GM19043 (cell line): ENCODE measurements around the gene CYBA.
A peak's percentile ranks its signal among the peaks of the same experiment; 100 is the strongest.

Experiments
- ATAC-seq: cut with Tn5 transposase; IDR thresholded peaks from one replicate; pipeline ENCODE4 v1.9.1; 2021; ENCODE audit warnings: low read depth; ENCODE audit not compliant: unreplicated experiment

CYBA gene

DNA sequence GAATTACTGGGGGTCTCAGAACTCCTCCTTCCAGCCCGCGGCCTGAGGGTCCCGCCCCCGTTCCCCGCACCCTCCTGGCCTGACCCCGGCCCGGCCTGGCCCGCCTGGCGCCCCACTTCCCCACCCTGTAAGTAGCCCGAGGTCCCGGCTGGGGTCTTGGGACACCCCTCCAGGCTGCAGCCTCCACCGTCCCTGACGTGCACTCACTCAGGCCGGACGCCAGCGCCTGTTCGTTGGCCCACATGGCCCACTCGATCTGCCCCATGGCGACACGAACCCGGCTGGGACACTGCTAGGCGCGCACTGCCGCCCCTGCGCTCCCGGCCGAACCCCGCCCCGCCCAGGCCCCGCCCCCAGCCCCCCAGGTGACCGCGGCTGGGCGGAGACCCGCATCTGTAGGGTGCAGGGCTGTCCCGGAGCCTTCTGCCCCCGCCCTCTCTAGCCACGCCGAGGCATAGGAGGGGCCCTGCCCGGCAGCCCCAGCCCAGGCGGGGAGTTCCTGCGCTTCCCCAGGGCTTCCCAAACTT is at the start of gene CYBA:
Gene CYBA (minus strand): TSS at position 305 of the 527 bp plus-strand sequence. CDS start 40 bp downstream, at position 265.
- ATAC-seq = peak; percentile 57

DNA sequence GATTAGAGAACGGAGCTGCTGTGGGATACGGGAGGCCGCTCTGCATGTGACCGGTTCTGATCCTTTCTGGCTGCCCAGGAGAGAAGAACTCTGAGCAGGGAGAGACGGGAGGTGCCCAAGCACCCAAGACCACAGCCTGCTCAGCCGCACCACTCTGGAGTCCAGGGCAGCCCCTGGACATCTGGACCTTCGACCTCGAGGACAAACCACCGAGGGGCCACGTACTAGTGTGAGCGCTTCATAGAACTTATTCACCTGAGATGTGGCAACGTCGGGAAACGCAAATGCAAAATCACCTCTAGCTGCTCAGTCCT is 49.4 kb upstream of the CYBA start:
- ATAC-seq = no peak

DNA sequence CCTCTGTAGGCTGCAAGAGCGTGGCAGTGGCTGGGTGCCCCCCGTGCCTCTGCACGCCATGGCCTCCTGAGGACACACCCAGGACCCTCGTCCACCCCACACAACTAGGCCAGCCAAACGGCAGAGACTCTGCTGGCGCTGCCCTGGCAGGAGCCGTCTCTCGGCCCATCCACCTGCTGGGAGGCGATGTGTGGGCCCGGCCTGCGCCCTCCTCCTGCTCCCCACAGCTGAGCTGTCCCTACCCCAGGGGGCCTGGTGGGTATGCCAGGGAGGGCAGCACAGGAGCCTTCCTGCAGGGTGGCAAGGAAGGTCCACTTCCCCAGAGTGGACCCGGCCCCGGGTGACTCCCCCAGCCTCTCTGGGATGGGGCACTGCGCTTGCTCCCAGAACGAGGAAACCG is 48.3 kb upstream of the CYBA start:
- no peak for ATAC-seq

DNA sequence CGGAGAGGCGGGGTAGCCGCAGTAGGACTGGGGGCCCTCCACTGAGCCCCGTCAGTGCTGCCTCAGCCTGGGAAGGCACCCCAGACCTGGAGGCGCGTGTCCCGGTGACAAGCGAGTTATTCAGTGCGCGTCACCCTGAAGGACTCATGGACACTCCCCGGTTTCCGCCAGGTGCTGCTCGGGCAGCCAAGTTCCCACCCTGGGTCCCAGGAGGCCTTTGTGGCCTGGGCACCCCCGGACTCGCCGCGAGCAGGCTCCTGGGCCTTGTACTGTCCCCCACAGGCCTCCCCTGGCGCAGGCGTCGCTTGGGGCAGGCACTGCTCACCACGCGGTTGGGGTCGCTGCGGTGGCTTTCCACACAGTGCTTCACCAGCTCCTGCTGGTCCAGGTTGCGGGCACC is 47.8 kb upstream of the CYBA start:
- ATAC-seq = no peak

DNA sequence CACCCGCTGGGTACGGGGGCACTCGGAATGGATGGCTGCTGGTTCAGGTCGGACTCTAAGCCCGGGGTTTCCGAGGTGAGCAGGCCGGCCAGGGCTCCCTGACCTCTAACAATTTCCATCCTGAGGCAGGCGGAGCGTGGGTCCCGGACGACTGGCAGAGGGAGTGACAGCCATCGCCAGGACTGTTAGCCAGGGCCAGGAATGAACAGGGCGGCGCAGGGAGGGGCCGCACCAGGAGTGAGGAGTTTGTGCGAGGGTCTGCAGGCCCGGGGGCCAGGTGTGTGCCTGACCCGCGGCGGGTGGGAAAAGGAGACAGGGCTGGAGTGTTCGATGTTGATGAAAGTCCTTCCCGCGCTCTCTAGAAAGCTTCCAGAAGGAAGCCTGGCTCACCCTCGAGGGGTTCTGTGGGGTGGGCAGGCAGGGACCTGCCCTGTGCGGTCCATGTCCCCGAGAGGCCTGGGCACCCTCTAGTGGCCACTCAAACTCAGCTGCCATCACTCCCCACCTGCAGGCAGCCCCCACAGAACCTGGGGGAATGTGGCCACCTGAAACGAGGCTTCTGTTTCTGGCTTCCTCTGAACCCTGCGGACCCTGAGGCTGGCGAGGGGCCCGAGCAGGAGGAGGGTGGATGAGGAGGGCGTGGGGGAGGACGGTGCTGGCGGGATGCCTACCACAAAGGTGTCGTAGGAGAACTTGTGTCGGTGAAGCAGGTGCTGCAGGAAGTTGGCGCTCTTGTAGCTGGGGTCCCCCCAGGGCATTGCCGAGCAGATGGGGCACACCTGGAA is 47.2 kb upstream of the CYBA start:
- ATAC-seq = no peak

DNA sequence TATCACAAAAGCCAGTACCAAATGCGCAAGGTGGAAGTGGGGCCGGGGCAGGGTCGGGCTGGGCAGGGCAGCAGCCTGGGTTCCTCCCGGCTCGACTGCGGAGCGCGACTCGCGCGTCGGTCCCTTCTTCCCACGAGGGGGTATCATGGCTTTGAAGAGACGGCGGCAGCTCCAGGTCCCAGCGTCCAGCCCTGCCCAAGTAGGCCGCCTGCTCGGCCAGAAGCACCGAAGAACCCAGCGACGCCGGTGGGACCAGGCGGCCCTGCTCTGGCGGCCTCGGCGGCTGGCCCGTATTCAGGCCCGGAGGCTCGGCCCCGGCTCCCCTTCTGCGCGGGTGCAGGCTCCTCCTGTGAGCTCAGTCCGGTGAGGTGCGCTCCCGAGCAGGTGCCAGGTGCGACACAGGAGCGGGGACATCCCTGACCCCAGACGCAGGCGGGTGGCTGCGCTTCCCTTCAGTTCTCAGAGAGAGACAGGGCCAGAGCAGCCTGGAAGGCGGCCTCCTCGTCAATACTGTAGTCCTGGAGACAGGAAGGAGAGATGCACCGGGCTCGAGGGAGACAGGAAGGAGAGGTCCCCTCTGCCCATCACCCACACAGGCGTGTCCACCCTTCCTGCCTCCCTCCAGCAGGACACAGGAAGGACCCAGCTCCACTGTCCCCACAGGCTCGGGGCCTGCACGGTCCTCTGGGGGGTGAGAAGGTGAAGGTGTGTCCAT is 46.4 kb upstream of the CYBA start:
- ATAC-seq = no peak

DNA sequence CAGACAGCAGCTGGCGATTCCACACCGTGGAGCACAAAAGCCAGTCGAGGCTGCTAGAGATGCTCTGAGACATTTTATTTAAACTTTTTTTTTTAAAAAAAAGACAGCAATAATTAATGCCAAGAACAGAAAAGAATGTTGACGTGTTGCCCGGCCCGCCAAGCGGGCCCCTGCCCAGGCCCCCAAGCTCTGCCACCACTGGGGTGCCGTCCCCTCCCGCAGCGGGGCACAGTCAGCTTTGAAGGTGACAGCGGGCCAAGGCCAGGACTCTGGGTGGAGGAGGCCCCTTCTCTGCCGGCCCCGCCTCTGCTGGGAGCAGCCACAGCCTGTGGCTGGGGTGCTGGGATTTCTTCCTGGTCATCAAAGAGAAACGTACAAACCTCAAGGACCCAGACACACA is 45.6 kb upstream of the CYBA start:
- no peak for ATAC-seq

DNA sequence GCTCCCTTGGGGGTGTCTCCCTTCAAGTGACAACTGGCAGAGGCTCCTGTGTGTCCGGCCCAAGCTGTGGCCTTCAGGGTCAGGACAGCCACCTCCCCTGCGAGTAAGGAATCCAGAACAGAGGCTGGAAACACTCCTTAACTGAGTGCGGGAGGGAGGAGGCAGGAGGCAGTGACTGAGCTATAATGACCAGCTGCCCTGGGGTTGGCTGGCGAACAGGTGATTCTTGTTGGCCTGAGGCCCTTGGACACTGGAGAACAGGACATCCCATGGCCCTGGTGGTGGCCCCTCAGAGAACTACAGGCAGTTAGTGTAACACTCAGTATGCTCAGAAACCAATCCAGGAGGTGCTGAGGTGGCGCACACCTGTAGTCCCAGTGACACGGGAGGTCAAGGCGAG is 44.9 kb upstream of the CYBA start:
- ATAC-seq = no peak

DNA sequence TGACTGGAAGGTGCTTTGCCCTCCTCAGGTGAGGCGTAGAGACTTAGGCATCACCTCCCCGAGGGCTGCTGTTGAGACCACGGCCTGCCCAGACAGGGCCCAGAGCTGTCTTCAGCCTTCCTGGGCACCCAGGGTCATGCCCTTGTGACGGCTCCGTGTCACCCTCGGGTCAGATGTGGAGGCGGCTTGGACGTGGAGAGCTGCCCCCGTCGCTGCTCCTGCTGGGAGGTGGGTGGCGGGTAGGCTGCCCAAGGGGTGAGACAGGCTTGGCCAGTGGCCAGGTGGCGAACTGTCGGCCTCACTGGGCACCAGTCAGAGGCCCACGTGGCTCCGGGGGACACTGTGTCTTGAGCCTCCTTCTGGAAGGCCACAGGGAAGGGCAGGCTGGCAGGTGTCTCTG is 44.4 kb upstream of the CYBA start:
- no peak for ATAC-seq

DNA sequence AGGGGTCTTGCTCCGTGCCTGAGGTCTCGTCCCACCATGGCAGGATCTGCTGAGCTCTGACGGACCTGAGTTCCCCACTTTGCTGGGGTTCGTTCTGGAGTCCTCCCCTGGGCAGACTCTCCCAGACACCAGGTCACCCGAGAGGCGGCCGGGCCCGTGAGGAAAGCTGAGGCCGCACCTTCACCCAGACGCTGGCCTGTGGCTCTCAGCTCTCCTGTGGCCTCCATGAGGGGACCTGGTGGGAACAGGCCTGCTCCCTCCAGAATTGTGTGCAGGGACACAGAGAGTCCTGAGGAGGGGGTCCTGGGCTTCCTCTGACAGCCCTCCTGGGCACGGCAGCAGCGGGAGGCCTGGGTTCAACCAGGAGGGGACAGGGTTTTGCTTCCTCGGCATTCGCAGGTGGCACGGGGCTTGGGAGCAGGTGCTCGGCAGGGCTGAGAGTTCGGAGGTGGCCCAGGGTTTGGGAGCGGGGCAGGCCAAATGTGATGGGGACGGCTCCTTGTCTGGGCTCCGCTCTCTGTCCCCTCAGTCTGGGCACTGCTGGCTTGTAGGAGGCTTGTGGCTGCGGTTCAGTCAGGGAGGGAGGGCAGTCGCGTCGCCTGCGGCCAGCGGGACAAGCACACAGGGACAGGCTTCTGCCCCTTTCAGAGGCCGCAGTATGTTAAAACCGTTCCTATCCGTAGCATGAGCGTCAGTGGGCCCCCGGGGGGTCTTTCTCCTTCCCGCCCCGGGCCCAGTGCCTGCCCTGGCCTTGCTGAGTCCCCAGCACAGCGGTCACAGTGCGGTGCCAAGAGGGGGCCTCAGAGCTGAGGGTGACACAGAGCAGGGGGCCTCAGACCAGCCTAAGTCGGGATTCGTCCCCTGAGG is 43.6 kb upstream of the CYBA start:
- no peak for ATAC-seq

DNA sequence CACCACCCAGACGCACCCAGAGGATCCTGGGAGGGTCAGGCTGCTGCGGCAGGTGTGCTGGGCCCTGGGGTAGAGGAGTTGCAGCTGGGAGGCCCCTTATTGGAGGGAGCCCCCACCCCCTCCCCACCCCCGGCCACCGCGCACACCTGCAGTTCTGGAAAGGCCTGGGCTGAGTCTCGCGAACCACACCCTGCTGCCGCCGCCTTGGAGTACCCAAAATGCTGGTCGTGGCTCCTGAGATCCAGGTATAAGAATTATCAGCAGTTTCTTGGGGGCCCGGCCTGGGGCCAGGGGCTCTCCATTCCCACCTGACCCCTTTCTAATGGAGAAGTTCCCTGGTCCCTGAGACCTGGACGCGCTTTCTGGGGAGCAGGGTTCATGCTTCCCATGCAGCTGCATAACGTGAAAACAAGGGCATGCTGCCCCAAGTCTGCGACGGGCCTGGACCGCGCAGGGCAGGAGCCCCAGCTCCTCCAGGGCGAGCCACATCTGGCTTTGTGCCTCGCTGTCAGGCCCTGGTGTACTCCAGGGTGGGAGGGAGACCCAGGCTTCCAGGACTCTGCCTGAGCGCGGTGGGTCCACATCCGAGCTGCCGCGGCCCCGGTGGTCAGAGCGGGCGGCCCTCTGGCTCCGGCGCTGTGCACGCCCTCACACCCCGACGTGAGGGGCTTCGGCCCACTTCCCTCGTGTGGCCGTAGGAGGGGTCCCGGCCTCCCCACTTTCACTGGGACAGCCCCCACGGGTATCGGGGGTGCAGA is 42.7 kb upstream of the CYBA start:
- no peak for ATAC-seq

DNA sequence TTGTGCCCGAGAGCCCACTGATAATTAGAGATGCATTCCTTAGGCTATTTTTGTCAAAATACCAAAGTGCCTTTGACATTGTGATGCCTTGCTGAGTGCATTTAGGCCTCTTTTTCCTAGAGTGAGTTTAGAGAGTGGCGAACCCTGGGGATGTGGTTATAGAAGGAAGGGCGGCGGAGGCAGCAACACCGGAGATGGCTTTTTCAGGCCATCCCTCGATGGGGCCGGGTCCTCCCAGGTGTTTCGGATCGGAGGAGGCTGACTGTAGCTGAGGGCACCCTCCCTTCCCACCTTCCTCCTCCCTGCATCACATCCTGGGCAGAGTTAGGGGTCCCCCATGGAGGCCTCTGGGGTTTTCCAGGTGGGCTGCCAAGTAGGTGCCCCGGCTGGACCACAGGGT is 42.0 kb upstream of the CYBA start:
- ATAC-seq = no peak

DNA sequence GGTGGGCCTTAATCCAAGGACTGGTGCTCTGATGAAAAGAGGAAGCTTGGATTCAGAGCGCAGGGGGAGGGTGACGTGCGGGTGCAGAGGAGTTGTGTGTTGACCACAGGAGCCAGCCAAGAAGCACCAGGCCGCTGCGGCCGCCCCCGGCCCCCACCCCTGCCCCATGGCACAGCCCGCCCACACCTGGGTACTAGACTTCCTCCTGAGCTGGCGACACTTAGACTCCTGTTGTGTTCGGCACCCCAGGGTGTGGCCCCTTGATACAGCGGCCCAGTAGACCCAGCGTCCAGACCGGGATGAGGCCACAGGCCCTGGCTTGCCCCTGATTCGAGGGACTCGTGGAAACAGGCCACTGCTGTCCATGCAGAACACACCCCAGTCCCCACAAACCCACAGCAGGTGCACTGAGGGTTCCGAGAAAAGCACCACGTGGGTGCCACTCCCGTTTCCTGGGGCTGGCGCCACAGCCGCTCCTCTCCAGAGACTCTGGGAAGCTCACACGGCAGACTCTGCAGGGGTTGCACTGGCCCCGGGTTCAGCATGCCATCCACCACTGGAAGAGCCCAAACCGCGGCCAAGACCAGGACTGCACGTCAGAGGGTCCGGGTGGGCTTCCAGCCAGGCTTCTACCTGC is 41.2 kb upstream of the CYBA start:
- ATAC-seq = no peak

DNA sequence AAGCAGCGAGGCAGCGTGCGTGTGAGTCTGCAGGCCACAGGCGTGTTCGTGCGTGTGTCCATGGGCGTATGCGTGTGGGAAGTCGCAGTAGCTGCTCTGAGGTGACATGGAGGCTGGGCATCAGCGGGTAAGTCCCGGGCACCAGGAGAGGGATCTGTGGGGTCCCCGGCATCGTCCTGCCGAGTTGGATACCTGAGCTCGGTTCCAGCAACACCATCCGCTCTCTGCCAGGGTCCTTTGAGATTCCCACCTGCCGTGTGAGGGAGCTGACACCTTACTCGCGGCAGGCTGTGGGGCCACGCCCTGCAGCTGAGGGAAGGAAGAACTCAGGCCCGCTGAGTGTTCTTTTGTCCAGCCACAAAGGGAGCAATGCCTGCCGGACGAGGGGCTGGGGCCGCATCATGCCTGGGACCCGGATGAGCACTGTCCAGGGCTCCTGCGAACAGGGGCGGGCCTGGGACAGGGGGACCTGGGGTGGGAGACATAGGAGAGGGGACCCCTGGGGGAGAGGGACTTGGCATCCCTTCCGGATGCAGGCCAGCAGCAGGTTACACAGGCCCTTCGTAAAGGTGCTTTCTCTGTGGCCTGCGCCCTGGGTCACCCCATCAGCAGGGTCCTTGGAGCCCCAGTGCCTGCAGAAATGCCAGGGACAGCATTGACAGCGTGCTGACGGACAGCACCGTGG is 40.4 kb upstream of the CYBA start:
- ATAC-seq = no peak

DNA sequence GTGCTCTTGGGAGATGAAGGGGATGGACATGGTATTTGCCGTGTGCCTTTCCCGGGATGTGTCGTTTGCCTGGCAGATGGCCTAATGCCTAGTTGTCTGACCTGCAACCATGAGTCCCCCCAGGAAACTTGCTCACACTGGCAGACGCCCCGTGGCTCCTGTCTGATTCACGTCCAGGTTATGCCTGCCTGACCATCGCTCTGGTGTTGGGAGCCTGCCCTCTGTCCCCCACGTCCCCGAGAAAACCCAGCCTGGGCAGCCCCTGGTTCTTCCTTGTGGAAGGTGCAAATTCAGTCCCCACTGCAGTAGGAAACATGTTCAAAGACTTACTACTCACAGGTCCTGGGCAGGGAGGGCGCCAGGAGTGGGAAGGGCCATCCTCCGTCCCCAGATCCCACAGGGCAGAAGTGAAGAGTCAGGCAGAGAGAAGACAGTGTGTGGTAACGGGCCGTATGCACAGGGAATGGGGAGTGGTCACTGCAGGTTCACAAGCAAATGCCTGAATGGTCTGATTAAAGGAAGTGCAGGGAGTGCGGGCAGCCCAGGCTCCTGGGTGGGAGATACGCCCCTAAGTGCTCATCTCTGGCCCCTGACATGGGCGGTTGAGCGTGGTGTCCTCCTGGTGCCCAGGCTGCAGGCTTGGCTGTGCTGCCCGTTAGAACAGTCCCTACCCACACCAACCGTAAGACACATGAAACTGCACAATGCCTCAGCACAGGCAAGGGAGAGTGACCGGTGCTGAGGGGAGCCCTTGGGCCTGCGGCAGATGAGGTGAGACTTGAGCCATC is 39.7 kb upstream of the CYBA start:
- ATAC-seq = no peak

DNA sequence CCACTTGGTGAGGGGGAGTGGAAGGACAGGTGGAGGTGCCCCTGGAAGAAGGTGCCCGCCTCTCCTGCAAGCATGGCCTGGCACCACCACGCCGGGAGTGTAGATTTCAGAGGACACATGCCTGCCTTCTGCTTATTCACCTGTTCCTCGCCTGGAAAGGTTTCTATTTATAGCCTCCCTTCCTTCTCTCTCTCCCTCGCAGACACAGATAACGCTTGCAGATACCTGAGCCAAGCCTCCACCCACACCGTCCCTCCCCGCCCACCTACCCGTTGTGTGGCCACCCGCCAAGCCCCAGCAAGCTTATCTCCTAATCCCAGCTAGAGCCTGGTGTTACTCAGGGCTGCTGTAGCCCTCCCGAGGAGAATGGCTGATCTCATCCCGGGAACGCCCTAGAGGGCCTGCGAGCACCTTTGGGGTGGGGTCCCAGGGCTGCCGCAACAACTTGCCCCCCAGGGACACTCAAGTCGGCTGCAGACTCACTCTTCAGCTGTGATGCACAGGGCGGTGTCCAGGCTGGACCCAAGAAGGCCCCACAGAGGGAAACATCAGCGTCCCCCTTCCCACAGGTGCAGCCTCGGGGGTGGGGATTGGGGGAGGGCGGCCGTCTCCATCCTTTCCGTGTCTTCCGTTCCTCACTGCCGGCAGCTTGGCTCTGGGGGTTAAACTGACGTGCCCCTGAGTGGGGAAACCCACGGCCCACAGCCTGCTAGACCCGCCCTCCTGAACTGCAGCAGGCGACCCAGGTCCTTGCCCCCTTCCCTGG is 37.3 kb upstream of the CYBA start:
- no peak for ATAC-seq

DNA sequence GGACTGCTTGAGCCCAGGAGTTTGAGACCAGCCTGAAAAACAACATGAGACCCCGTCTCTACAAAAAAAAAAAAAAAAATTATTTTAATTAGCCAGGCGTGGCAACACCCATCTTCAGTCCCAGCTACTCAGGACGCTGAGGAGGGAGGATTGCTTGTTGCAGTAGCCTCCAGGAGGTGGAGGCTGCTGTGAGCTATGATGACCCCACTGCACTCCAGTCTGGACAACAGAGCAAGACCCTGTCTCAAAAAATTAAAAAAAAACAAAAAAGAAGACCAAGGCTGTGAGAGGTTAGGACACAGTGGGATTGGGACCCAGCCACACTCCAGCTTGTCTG is 36.8 kb upstream of the CYBA start:
- ATAC-seq = no peak

DNA sequence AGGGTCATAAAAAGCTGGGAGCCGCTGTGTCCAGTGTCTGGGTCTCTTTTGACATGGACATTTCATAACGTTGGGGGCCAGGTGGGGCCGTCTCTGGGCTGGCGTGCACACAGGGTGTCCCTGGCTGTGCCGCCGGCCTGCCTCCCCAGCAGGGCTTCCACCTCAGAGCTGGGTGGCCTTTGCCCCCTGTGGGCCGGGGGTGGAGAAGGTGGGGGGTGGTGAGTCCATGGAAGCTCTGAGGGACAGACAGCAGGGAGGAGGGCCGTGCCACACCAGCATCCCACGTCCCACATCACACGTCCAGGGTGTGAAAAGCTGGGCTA is 36.4 kb upstream of the CYBA start:
- no peak for ATAC-seq
